ENCODE results near the gene DUSP22. TPM values are rescaled to one million over a fixed set of nuclear protein-coding genes. Genes with fewer than 3 reads are reported as not detected.
A peak's percentile ranks its signal among the peaks of the same experiment; 100 is the strongest.
"Not testable (repeated sequence)": the region's sequence is repeated elsewhere in the genome, so short reads cannot be mapped to it uniquely, and the experiment has no call there.

The DUSP22 gene
- total RNA-seq, 6 donors from 2014 or later: 49.9 to 108 (median 63.8) TPM

- WGBS, 2 donors: 81 to 90% methylated on average over 8 of the region's 8 CpGs
- Histone ChIP-seq H3K9me3 (no peaks in the 10 kb centered on the region), H3K27me3 (no peaks in the 10 kb centered on the region), H3K4me1 (peaks cover 3 to 18% (median 12%) of the 10 kb centered on the region in 4 donors), H3K36me3 (no peaks in the 10 kb centered on the region), H3K4me3 (no peak overlapping the region), H3K27ac (no peak overlapping the region)
- DNase-seq (peak in 1 of 2 donors; percentile 73), ATAC-seq (ENCODE audit: low FRiP score in 2 of 2) (peak; percentile 1 to 8)
- TF ChIP-seq EP300 (IDR thresholded peaks at IDR 0.05) (no peak), POLR2A (IDR thresholded peaks at IDR 0.05) (no peak), CTCF (IDR thresholded peaks at IDR 0.05) (no peak), POLR2AphosphoS5 (IDR thresholded peaks at IDR 0.05) (no peak)
Observed at GRCh38 chr6:373031-373430, 80.7 kb downstream of the DUSP22 start.

- peak; percentile 4 to 19 for ATAC-seq (ENCODE audit: low FRiP score in 2 of 2)
Observed at GRCh38 chr6:373773-374724, 81.8 kb downstream of the DUSP22 start.

GRCh38 chr6:374956-375355, 82.7 kb downstream of the DUSP22 start:
- Histone ChIP-seq H3K4me1 (peaks cover 3 to 18% (median 12%) of the 10 kb centered on the region in 4 donors), H3K36me3 (no peaks in the 10 kb centered on the region), H3K4me3 (no peak overlapping the region), H3K27ac (no peak overlapping the region), H3K9me3 (no peaks in the 10 kb centered on the region), H3K27me3 (no peaks in the 10 kb centered on the region)
- 84 to 85% methylated on average over 8 of the region's 8 CpGs for WGBS, 2 donors
- no peak for TF ChIP-seq CTCF (IDR thresholded peaks at IDR 0.05)
- TF ChIP-seq EP300 (IDR thresholded peaks at IDR 0.05): no peak
- no peak for TF ChIP-seq POLR2AphosphoS5 (IDR thresholded peaks at IDR 0.05)
- TF ChIP-seq POLR2A (IDR thresholded peaks at IDR 0.05): no peak
- ATAC-seq (ENCODE audit: low FRiP score in 2 of 2): peak in 1 of 2 donors; percentile 1
- no peak for DNase-seq

More at GRCh38 chr6:373773-374724, 81.8 kb downstream of the DUSP22 start:
- H3K27me3 ChIP-seq: no peaks in the 10 kb centered on the region
- no peak overlapping the region for H3K4me3 ChIP-seq
- H3K4me1 ChIP-seq: peaks cover 3 to 18% (median 12%) of the 10 kb centered on the region in 4 donors
- no peak for TF ChIP-seq CTCF (IDR thresholded peaks at IDR 0.05)
- TF ChIP-seq POLR2AphosphoS5 (IDR thresholded peaks at IDR 0.05): no peak
- TF ChIP-seq POLR2A (IDR thresholded peaks at IDR 0.05): no peak
- no peak for TF ChIP-seq EP300 (IDR thresholded peaks at IDR 0.05)
- H3K36me3 ChIP-seq: no peaks in the 10 kb centered on the region
- H3K9me3 ChIP-seq: no peaks in the 10 kb centered on the region
- no peak overlapping the region for H3K27ac ChIP-seq
- peak in 1 of 2 donors; percentile 75 for DNase-seq
- 54 to 68% methylated on average over 26 of the region's 26 CpGs for WGBS, 2 donors

DNA sequence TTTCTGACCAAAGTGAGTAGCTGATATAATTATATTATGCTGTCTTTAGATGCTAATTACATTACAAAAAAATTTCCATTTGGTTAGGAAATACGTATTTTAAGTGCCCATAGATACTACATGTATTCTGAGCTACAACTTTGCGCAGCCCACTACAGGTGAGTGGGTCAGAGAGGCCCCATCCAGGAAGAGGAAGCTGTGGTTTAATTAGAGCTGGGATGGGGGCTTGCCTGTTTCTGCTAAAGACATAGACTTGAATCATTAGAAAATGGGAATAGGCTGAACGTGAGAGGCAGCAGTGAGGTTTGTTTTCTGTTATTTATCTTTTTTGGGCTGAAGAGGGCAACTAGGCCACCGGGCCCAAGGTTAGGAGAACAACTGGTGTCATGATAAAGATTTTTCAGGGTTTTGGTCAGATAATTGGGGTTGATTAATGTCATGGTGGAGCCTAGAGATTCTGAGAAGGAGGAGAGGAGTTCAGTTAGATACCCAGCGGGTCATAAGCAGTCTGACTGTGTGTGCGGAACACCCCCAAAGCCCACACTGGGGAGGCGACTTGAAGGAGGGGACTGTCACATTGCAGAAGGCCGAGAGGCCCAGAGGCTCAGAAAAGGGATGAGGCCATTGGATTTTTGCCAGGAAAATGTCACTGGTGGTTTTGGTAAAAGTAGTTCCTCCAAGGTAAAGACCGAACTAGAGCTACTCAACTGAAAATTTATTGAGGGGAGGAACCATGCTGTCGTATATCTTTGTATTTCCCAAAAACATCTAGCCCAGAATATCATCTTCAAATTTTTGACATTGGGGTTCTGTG, 84.7 kb downstream of the DUSP22 start:
- WGBS, 2 donors: 73 to 74% methylated on average over 10 of the region's 10 CpGs
- Histone ChIP-seq H3K9me3 (no peaks in the 10 kb centered on the region), H3K4me1 (peaks cover 3 to 18% (median 12%) of the 10 kb centered on the region in 4 donors), H3K27me3 (no peaks in the 10 kb centered on the region), H3K27ac (no peak overlapping the region), H3K36me3 (no peaks in the 10 kb centered on the region), H3K4me3 (no peak overlapping the region)
- TF ChIP-seq POLR2A (IDR thresholded peaks at IDR 0.05): no peak
- TF ChIP-seq POLR2AphosphoS5 (IDR thresholded peaks at IDR 0.05): no peak
- no peak for TF ChIP-seq CTCF (IDR thresholded peaks at IDR 0.05)
- TF ChIP-seq EP300 (IDR thresholded peaks at IDR 0.05): no peak
- DNase-seq: no peak
- ATAC-seq (ENCODE audit: low FRiP score in 2 of 2): no peak

- not testable (repeated sequence) for H3K9me3 ChIP-seq; H3K4me3 ChIP-seq; ATAC-seq (ENCODE audit: low FRiP score in 2 of 2); H3K36me3 ChIP-seq; H3K27me3 ChIP-seq; DNase-seq; H3K27ac ChIP-seq
- H3K4me1 ChIP-seq: peaks cover 3 to 17% (median 12%) of the 10 kb centered on the region in 4 donors
- 88% methylated on average over 13 of the region's 13 CpGs for WGBS, 2 donors
Observed at GRCh38 chr6:377641-378020, 85.3 kb downstream of the DUSP22 start.

All from upper lobe of left lung (tissue), 6 donors.